H1 (cell line): ENCODE data around the gene FTSJ3. TPM values are rescaled to one million over a fixed set of nuclear protein-coding genes. Genes with fewer than 3 reads are reported as not detected.

Experiments
- CTCF ChIA-PET: fragments of 300-600 bp; sonication (Branson Sonifier 250); formaldehyde crosslinking; loops from one replicate; lab custom pipeline; 2021; ENCODE audit not compliant: partially characterized antibody; lab: Charles Lee
- POLR2A ChIA-PET: fragments of 300-600 bp; sonication (Branson Sonifier 250); formaldehyde crosslinking; loops from one replicate; lab custom pipeline; 2021; ENCODE audit warnings: inconsistent platforms; ENCODE audit not compliant: partially characterized antibody; lab: Charles Lee
- DNase-seq, 2 experiments: peaks; one replicate each; pipeline versions ENCODE4 v3.0.0 to v3.0.0-alpha.2; 2010 to 2022; ENCODE audit warnings: low spot score in 2 of 2, low read depth in 1 of 2, mixed read lengths in 1 of 2
- FAIRE-seq: peaks from 2 replicates; lab custom pipeline; 2011; peaks lifted over from hg19 to GRCh38; lab: Jason Lieb, UNC
- H2AFZ ChIP-seq: 2 replicates; pipeline ENCODE4 v1.8.1; 2012; ENCODE audit warnings: low read length, inconsistent platforms
- H2AK5ac ChIP-seq: 2 replicates; pipeline ENCODE4 v1.6.1; 2013; ENCODE audit warnings: low read depth, low read length
- H2BK120ac ChIP-seq: replicated peaks from 2 replicates; pipeline ENCODE3; 2013; ENCODE audit warnings: low read depth, low read length, inconsistent platforms
- H2BK12ac ChIP-seq: 2 replicates; pipeline ENCODE4 v1.6.1; 2013; ENCODE audit warnings: low read depth, low read length
- H2BK15ac ChIP-seq: 2 replicates; pipeline ENCODE4 v1.6.1; 2013; ENCODE audit warnings: low read length
- H2BK20ac ChIP-seq: 2 replicates; pipeline ENCODE4 v1.6.1; 2013; ENCODE audit warnings: low read length
- H2BK5ac ChIP-seq: 2 replicates; pipeline ENCODE4 v1.6.1; 2013; ENCODE audit warnings: low read depth, low read length
- H3K14ac ChIP-seq: 2 replicates; pipeline ENCODE4 v1.6.1; 2013; ENCODE audit warnings: inconsistent platforms; ENCODE audit not compliant: insufficient read length
- H3K18ac ChIP-seq: 2 replicates; pipeline ENCODE4 v1.6.1; 2013; ENCODE audit warnings: low read length; ENCODE audit errors: extremely low read depth
- H3K23ac ChIP-seq: 2 replicates; pipeline ENCODE4 v1.6.1; 2013; ENCODE audit warnings: inconsistent platforms; ENCODE audit not compliant: insufficient read length
- H3K23me2 ChIP-seq: 2 replicates; pipeline ENCODE4 v1.6.1; 2013; ENCODE audit warnings: low read depth, low read length
- H3K27ac ChIP-seq: 2 replicates; pipeline ENCODE4 v1.6.1; 2011; ENCODE audit warnings: low read depth, low read length, inconsistent platforms
- H3K27me3 ChIP-seq, 4 experiments: replicated peaks in 1 of 4; 1 replicate in 1 of 4; 2 replicates in 3 of 4; pipeline versions ENCODE4 v1.6.1 to v1.8.1; 2011 to 2013; ENCODE audit warnings: low read length in 3 of 4, mild to moderate bottlenecking in 3 of 4, inconsistent platforms in 2 of 4, mixed read lengths in 2 of 4, moderate library complexity in 1 of 4; ENCODE audit not compliant: control insufficient read depth in 3 of 4, insufficient read depth in 3 of 4; ENCODE audit errors: extremely low read depth in 1 of 4
- H3K36me3 ChIP-seq, 4 experiments: 2 replicates each; pipeline versions ENCODE4 v1.6.1 to v1.8.1; 2011 to 2013; ENCODE audit warnings: mild to moderate bottlenecking in 4 of 4, low read length in 3 of 4, moderate library complexity in 2 of 4, control low read depth in 1 of 4, inconsistent platforms in 1 of 4; ENCODE audit not compliant: insufficient read depth in 4 of 4, control insufficient read depth in 2 of 4
- H3K4ac ChIP-seq: replicated peaks from 2 replicates; pipeline ENCODE3; 2013; ENCODE audit warnings: low read length, low read depth, mixed read lengths, inconsistent platforms; ENCODE audit not compliant: insufficient read length
- H3K4me1 ChIP-seq, 4 experiments: replicated peaks in 1 of 4; 1 replicate in 1 of 4; 2 replicates in 3 of 4; pipeline versions ENCODE4 v1.6.1 to v1.8.1; 2011 to 2013; ENCODE audit warnings: low read length in 3 of 4, inconsistent platforms in 2 of 4, mixed read lengths in 1 of 4; ENCODE audit not compliant: insufficient read depth in 4 of 4, control insufficient read depth in 3 of 4
- H3K4me2 ChIP-seq, 2 experiments: 2 replicates each; pipeline versions ENCODE4 v1.6.1 to v1.8.1; 2011 to 2013; ENCODE audit warnings: low read depth in 2 of 2, low read length in 2 of 2, control low read depth in 1 of 2, inconsistent platforms in 1 of 2, mild to moderate bottlenecking in 1 of 2; ENCODE audit not compliant: insufficient read depth in 1 of 2
- H3K4me3 ChIP-seq, 4 experiments: fragments of 200-600, 300-600 bp in 1 of 4; sonication (generic), shearing (Covaris generic), sonication (Bioruptor Twin) in 1 of 4; 2 replicates each; pipeline versions ENCODE4 v1.5.1 to v1.8.1; 2011 to 2016; ENCODE audit warnings: low read length in 4 of 4, low read depth in 3 of 4, control low read depth in 2 of 4, inconsistent platforms in 2 of 4, mild to moderate bottlenecking in 2 of 4, mixed read lengths in 1 of 4, moderate library complexity in 1 of 4; ENCODE audit not compliant: insufficient read depth in 2 of 4; ENCODE audit errors: extremely low read depth in 1 of 4
- H3K56ac ChIP-seq: replicated peaks from 2 replicates; pipeline ENCODE3; 2013; ENCODE audit warnings: low read depth, mild to moderate bottlenecking, mixed read lengths, low read length, inconsistent platforms; ENCODE audit not compliant: insufficient read length
- H3K79me1 ChIP-seq: 2 replicates; pipeline ENCODE4 v1.6.1; 2013; ENCODE audit warnings: low read depth, low read length, control low read depth
- H3K79me2 ChIP-seq, 2 experiments: 2 replicates each; pipeline versions ENCODE4 v1.6.1 to v1.8.1; 2012 to 2013; ENCODE audit warnings: low read length in 2 of 2, mild to moderate bottlenecking in 2 of 2, inconsistent platforms in 1 of 2; ENCODE audit not compliant: insufficient read depth in 2 of 2, control insufficient read depth in 1 of 2
- H3K9ac ChIP-seq, 4 experiments: replicated peaks in 1 of 4; 1 replicate in 1 of 4; 2 replicates in 3 of 4; pipeline versions ENCODE4 v1.6.1 to v1.8.1; 2011 to 2013; ENCODE audit warnings: low read depth in 3 of 4, low read length in 3 of 4, control low read depth in 2 of 4, mild to moderate bottlenecking in 2 of 4, moderate library complexity in 2 of 4, inconsistent platforms in 1 of 4; ENCODE audit errors: extremely low read depth in 1 of 4
- H3K9me3 ChIP-seq, 2 experiments: 2 replicates each; pipeline versions ENCODE4 v1.6.1 to v1.8.1; 2012 to 2013; ENCODE audit warnings: mild to moderate bottlenecking in 2 of 2, moderate library complexity in 2 of 2, control low read depth in 1 of 2, inconsistent platforms in 1 of 2, low read depth in 1 of 2, low read length in 1 of 2, mixed read lengths in 1 of 2; ENCODE audit not compliant: insufficient read depth in 2 of 2
- H4K20me1 ChIP-seq, 2 experiments: replicated peaks in 1 of 2; 2 replicates each; pipeline versions ENCODE3 to v1.8.1; 2011 to 2013; ENCODE audit warnings: inconsistent platforms in 2 of 2, low read length in 2 of 2, mild to moderate bottlenecking in 1 of 2; ENCODE audit not compliant: insufficient read depth in 2 of 2, control insufficient read depth in 1 of 2
- H4K5ac ChIP-seq: 2 replicates; pipeline ENCODE4 v1.6.1; 2013; ENCODE audit warnings: low read length, low read depth, mixed read lengths, inconsistent platforms; ENCODE audit not compliant: insufficient read length
- H4K8ac ChIP-seq: 2 replicates; pipeline ENCODE4 v1.8.0; 2013; ENCODE audit warnings: mild to moderate bottlenecking, moderate library complexity, low read length, inconsistent platforms; ENCODE audit not compliant: insufficient read depth; ENCODE audit errors: extremely low read depth
- H4K91ac ChIP-seq: replicated peaks from 2 replicates; pipeline ENCODE3; 2013; ENCODE audit warnings: low read length, mixed read lengths, inconsistent platforms; ENCODE audit not compliant: insufficient read length
- BACH1 ChIP-seq: IDR thresholded peaks from 2 replicates; pipeline ENCODE4 v1.6.1; 2012; ENCODE audit warnings: low read length, improper control_type of control experiment
- CHD1 ChIP-seq: IDR thresholded peaks from 2 replicates; pipeline ENCODE4 v1.6.1; 2012; ENCODE audit warnings: low read depth, low read length, improper control_type of control experiment
- FOSL1 ChIP-seq: IDR thresholded peaks from 2 replicates; pipeline ENCODE4 v1.6.1; 2011; ENCODE audit warnings: mild to moderate bottlenecking, low read depth, low read length, moderate library complexity; ENCODE audit not compliant: insufficient read depth
- KDM4A ChIP-seq: IDR thresholded peaks from one replicate; pipeline ENCODE4 v1.7.1; 2012; ENCODE audit warnings: low read depth, mild to moderate bottlenecking, moderate library complexity, low read length, inconsistent platforms; ENCODE audit not compliant: severe bottlenecking
- PHF8 ChIP-seq: fragments of 200-600 bp; sonication (generic); conservative IDR thresholded peaks from 2 replicates; pipeline ENCODE4 v1.7.1; 2012; ENCODE audit warnings: low read depth, mild to moderate bottlenecking, inconsistent platforms, low read length, moderate library complexity
- RBBP5 ChIP-seq: IDR thresholded peaks from 2 replicates; pipeline ENCODE4 v1.7.1; 2012; ENCODE audit warnings: low read depth, mild to moderate bottlenecking, inconsistent platforms, low read length, moderate library complexity, borderline replicate concordance
- SIX5 ChIP-seq: IDR thresholded peaks from 2 replicates; pipeline ENCODE4 v1.6.1; 2011; ENCODE audit warnings: mild to moderate bottlenecking, low read depth, low read length
- TAF7 ChIP-seq: optimal IDR thresholded peaks from 2 replicates; pipeline ENCODE3; 2011; ENCODE audit warnings: low read depth, mild to moderate bottlenecking, inconsistent platforms, low read length, moderate library complexity, borderline replicate concordance
- WGBS, 2 experiments: shearing (Covaris generic) in 1 of 2; methylation state at CpG; one replicate each; pipeline versions ENCODE4 v1.1.6 to v1.1.7; 2013 to 2015; ENCODE audit warnings: low lambda C conversion rate in 2 of 2, mixed read lengths in 2 of 2, inconsistent platforms in 1 of 2, low coverage in 1 of 2, missing lambda C conversion rate in 1 of 2; ENCODE audit not compliant: insufficient replicate concordance in 2 of 2, insufficient coverage in 1 of 2, insufficient read length in 1 of 2; ENCODE audit errors: extremely low coverage in 1 of 2, missing lambda C conversion rate in 1 of 2; 5-methylcytosine and 5-hydroxymethylcytosine counted together
- polyA plus RNA-seq, 7 experiments: library from polyadenylated mRNA; depleted of rRNA in 3 of 7; stranded (reverse) in 5 of 7; unstranded in 2 of 7; fragments of >200 nt in 5 of 7; fragments of 200-250 nt in 2 of 7; gene quantifications; 1 replicate in 5 of 7; 2 replicates in 1 of 7; 4 replicates in 1 of 7; pipeline versions ENCODE4 v1.2.1 to v1.2.3, GENCODE V29; 2011 to 2013; ENCODE audit warnings: missing spikeins in 2 of 7, mixed read lengths in 2 of 7
- total RNA-seq: library from RNA; stranded (reverse); fragmentation: NEBNext Ultra II Directional; extraction: Animal tissue kit (Norgen Biotek cat#: 25700); gene quantifications from 2 replicates; pipeline ENCODE4 v1.2.1, GENCODE V29; 2021
- TF ChIP-seq, protein P1 (sequence below): IDR thresholded peaks from 2 replicates; pipeline ENCODE4 v1.6.1; 2012; ENCODE audit warnings: inconsistent platforms
- TF ChIP-seq, protein P2 (sequence below): IDR thresholded peaks from 2 replicates; pipeline ENCODE4 v1.6.1; 2011; ENCODE audit warnings: low read depth, mild to moderate bottlenecking, low read length; ENCODE audit not compliant: insufficient read depth

Gene FTSJ3
- total and polyA plus RNA-seq, 2 of the 8 experiments (the other 6 are each of a cell fraction or from before 2014, with no cell fraction given) = 42.7 to 77.2 TPM

DNA sequence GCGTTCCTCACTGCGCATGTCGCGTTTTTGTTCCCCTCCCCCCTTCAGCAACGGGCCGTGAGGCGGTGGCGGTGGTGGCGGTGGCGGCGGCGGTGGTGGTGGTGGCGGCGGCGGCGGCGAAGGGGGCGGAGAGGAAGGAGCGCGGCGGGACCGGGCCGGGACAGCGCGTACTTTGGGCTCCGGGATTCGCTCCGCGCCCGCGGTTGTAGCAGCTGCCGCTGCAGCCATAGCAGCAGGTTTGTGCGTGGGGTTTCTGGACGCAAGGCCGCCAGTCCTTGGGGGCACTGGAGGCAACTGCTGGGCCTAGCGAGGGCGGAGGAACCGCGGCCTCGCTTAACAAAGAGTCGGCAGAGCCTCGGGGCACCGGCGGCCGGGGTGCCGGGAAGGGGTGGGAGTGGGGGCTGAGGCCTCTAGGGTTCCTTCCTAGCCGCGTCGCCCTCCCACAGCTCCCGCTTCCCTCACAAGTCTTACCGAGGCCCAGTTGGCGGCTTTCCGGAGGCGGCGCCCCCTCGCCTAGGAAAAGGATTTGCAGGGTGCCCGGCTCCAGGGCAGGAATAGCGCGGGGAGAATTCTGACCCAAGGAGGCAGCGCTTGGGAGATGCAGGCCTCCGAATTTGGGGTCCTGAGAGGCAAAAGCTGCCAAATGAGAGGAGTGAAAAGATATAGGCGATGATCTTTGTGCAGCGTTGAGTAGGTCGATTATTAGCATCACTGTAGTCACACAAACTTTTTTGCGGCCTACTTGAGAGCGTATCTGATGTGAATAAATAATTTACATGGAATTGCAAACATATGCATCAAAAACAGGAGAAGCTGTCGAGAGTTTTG, 53.1 kb downstream of the FTSJ3 start, which contains the start of gene DDX42:
DDX42 (plus strand) TSS at position 30 of the 828 bp plus-strand sequence. CDS start 12,880 bp downstream, outside the sequence.
- Histone ChIP-seq H3K9me3 (no peaks in the 10 kb centered on the region), H3K27me3 (no peaks in the 10 kb centered on the region), H3K14ac (no peak within 1 kb of the TSS), H3K23me2 (peaks cover 11% of the 10 kb centered on the region), H4K91ac (peak within 1 kb of the TSS; percentile 80), H3K36me3 (peaks cover 3 to 19% (median 8%) of the 10 kb centered on the region in 4 experiments; a peak in 6 of 8 replicates), H3K56ac (peak within 1 kb of the TSS; percentile 97), H3K4me2 (peak within 1 kb of the TSS; percentile 89 to 98), H4K8ac (peak within 1 kb of the TSS; percentile 98; the same call in 1 of the 2 replicates), H2AK5ac (peak within 1 kb of the TSS; percentile 69), H2BK12ac (peak within 1 kb of the TSS; percentile 50; the same call in 1 of the 2 replicates), H3K4me3 (peak within 1 kb of the TSS; percentile 84 to 97 (median 94)), H2AFZ (peak within 1 kb of the TSS; percentile 55; the same call in 1 of the 2 replicates), H3K18ac (peak within 1 kb of the TSS; percentile 80), H2BK15ac (peak within 1 kb of the TSS; percentile 34; the same call in 1 of the 2 replicates), H3K27ac (peak within 1 kb of the TSS; percentile 99), H3K4ac (peak within 1 kb of the TSS; percentile 84), H3K79me2 (peaks cover 67 to 90% of the 10 kb centered on the region in 2 experiments), H4K20me1 (peaks cover 8 to 11% of the 10 kb centered on the region in 2 experiments), H2BK5ac (peak within 1 kb of the TSS; percentile 96), H2BK20ac (no peak within 1 kb of the TSS), H4K5ac (peak within 1 kb of the TSS; percentile 94), H3K9ac (peak within 1 kb of the TSS; percentile 96 to 99 (median 98)), H3K23ac (no peak within 1 kb of the TSS), H2BK120ac (peak within 1 kb of the TSS; percentile 7), H3K79me1 (no peaks in the 10 kb centered on the region; the same call in 1 of the 2 replicates), H3K4me1 (no peaks in the 10 kb centered on the region; a peak in 2 of 7 replicates)
- POLR2A ChIA-PET = interaction anchor here (0.6 to 24.4 kb wide), 29 partner anchors 9 to 731 kb away, joined by 3 to 481 read pairs (median 6); partner anchors contain the start of genes FTSJ3, LIMD2, MAP3K3 and PSMC5
- FAIRE-seq (no peak), DNase-seq (no peak)
- CTCF ChIA-PET = interaction anchor here (0.6 to 1.6 kb wide), 7 partner anchors 9 to 81 kb away, joined by 3 to 10 read pairs (median 4); no protein-coding TSS in a partner anchor
- WGBS, 2 experiments = 2% methylated on average over 23 of the region's 67 CpGs; no CpG with 5 or more reads in 1 of the 2 experiments
- TF ChIP-seq, protein P1, sequence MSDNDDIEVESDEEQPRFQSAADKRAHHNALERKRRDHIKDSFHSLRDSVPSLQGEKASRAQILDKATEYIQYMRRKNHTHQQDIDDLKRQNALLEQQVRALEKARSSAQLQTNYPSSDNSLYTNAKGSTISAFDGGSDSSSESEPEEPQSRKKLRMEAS = no peak
- TF ChIP-seq FOSL1 = no peak
- no peak for TF ChIP-seq CHD1
- no peak for TF ChIP-seq SIX5
- peak; percentile 95 for TF ChIP-seq PHF8
- TF ChIP-seq, protein P2, sequence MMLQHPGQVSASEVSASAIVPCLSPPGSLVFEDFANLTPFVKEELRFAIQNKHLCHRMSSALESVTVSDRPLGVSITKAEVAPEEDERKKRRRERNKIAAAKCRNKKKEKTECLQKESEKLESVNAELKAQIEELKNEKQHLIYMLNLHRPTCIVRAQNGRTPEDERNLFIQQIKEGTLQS = no peak
- TF ChIP-seq BACH1 = no peak
- 0 out of 2 replicates have a peak, but pooled peaks have one; percentile 49 for TF ChIP-seq RBBP5
- peak; percentile 1 for TF ChIP-seq TAF7
- peak; percentile 31 for TF ChIP-seq KDM4A
